CD4-positive, alpha-beta T cell treated with Interleukin-4 for 1 hour (primary cell): Measurements from ENCODE around the gene GTF2IRD2.
"Not testable (repeated sequence)": the region's sequence is repeated elsewhere in the genome, so short reads cannot be mapped to it uniquely, and the experiment has no call there.

Experiments used
- DNase-seq, 2 donors: peaks; one replicate each; pipeline ENCODE4 v3.0.0-alpha.2; 2020 to 2022

Gene GTF2IRD2

GRCh38 chr7:74850833-74851721 is at the start of gene GTF2IRD2:
Gene GTF2IRD2, minus strand, starts transcription at chr7:74851605. Its CDS starts 15,227 bp downstream, at chr7:74836378.
- peak in 1 of 2 donors; percentile 90 for DNase-seq

- DNase-seq, result peak; percentile 83 to 86
Measured at GRCh38 chr7:74890158-74891123, 39.0 kb upstream of the GTF2IRD2 start.

- not testable (repeated sequence) for DNase-seq
Measured at GRCh38 chr7:74889518-74890129, 38.2 kb upstream of the GTF2IRD2 start.

- not testable (repeated sequence) for DNase-seq
Measured at GRCh38 chr7:74885295-74885694, 33.9 kb upstream of the GTF2IRD2 start.

GRCh38 chr7:74882110-74882509 is 30.7 kb upstream of the GTF2IRD2 start:
- not testable (repeated sequence) for DNase-seq

- not testable (repeated sequence) for DNase-seq
Measured at GRCh38 chr7:74874748-74875512, 23.5 kb upstream of the GTF2IRD2 start.

- DNase-seq, result not testable (repeated sequence)
Measured at GRCh38 chr7:74874104-74874747, 22.8 kb upstream of the GTF2IRD2 start.

- not testable (repeated sequence) for DNase-seq
Measured at GRCh38 chr7:74872542-74872941, 21.1 kb upstream of the GTF2IRD2 start.

- DNase-seq, result peak in 1 of 2 donors; percentile 0
Measured at GRCh38 chr7:74865777-74866176, 14.4 kb upstream of the GTF2IRD2 start.

- not testable (repeated sequence) for DNase-seq
Measured at GRCh38 chr7:74849853-74850252, 1.6 kb downstream of the GTF2IRD2 start.

- not testable (repeated sequence) for DNase-seq
Measured at GRCh38 chr7:74830411-74830810, 21.0 kb downstream of the GTF2IRD2 start.

- DNase-seq, result not testable (repeated sequence)
Measured at GRCh38 chr7:74829959-74830358, 21.4 kb downstream of the GTF2IRD2 start.

- not testable (repeated sequence) for DNase-seq
Measured at GRCh38 chr7:74821259-74821658, 30.1 kb downstream of the GTF2IRD2 start.

GRCh38 chr7:74820146-74820805 is 31.1 kb downstream of the GTF2IRD2 start:
- DNase-seq, result not testable (repeated sequence)

- peak in 1 of 2 donors; percentile 18 for DNase-seq
Measured at GRCh38 chr7:74815882-74816281, 35.5 kb downstream of the GTF2IRD2 start.

- DNase-seq, result not testable (repeated sequence)
Measured at GRCh38 chr7:74798644-74799043, 52.8 kb downstream of the GTF2IRD2 start.

GRCh38 chr7:74797848-74798622 is 53.4 kb downstream of the GTF2IRD2 start:
- peak in 1 of 2 donors; percentile 8 for DNase-seq

- not testable (repeated sequence) for DNase-seq
Measured at GRCh38 chr7:74789200-74789736, 62.1 kb downstream of the GTF2IRD2 start.

- peak; percentile 96 to 98 for DNase-seq
Measured at GRCh38 chr7:74788369-74789150, 62.8 kb downstream of the GTF2IRD2 start.
